Activated T-helper 2 cell treated with anti-CD3 and anti-CD28 coated beads, Interferon-gamma antibody, Interleukin-2, Interleukin-4, amounts not matched to agents 10 μg/mL and 5 μg/mL and 100 μg/mL, durations not matched to agents 14 hours and 24 hours and 36 hours (primary cell): Measurements from ENCODE around the gene ACSBG1. TPM values are rescaled to one million over a fixed set of nuclear protein-coding genes. Genes with fewer than 3 reads are reported as not detected.

Experiments
- total RNA-seq: library from RNA; stranded (reverse); gene quantifications from 2 replicates; pipeline ENCODE4 v1.2.3, GENCODE V29; 2022

The ACSBG1 gene
- total RNA-seq, 1 donor from 2014 or later = 0.96 TPM

Other genes starting within 250 kb of the ACSBG1 start
- 55.0 and 63.5 TPM in 2 replicates for gene TBC1D2B, start 156.9 kb downstream of the ACSBG1 start, total RNA-seq
- not detected in 2 replicates for gene SH2D7, start 142.0 kb downstream of the ACSBG1 start, total RNA-seq
- 1.8 and 2.2 TPM in 2 replicates for gene CIB2, start 103.1 kb downstream of the ACSBG1 start, total RNA-seq
- 132 and 152 TPM in 2 replicates for gene IDH3A, start 85.2 kb downstream of the ACSBG1 start, total RNA-seq
- 57.4 and 60.0 TPM in 2 replicates for gene DNAJA4, start 30.0 kb upstream of the ACSBG1 start, total RNA-seq
- gene SKIC8, start 65.0 kb upstream of the ACSBG1 start, total RNA-seq = 51.2 and 51.8 TPM in 2 replicates
- 0.57 TPM in 1 of 2 replicates, not detected in the other for gene CRABP1, start 105.8 kb upstream of the ACSBG1 start, total RNA-seq
- 97.8 and 101 TPM in 2 replicates for gene IREB2, start 203.7 kb upstream of the ACSBG1 start, total RNA-seq